NK-92 treated with Interleukin-12 subunit alpha and Interleukin-12 subunit beta, amount 100 ng/mL, for 24 hours (cell line): ENCODE measurements around the gene RPIA.
A peak's percentile ranks its signal among the peaks of the same experiment; 100 is the strongest.
"Not testable (repeated sequence)": the region's sequence is repeated elsewhere in the genome, so short reads cannot be mapped to it uniquely, and the experiment has no call there.

Experiments
- DNase-seq: peaks from one replicate; lab custom pipeline; 2025; lab: John Stamatoyannopoulos, UW

Gene RPIA

GRCh38 chr2:88691339-88692183, at the start of gene RPIA:
TSS of gene RPIA (plus strand) at chr2:88691673. CDS start at chr2:88691699, 26 bp downstream.
- peak; percentile 98 for DNase-seq

GRCh38 chr2:88642278-88642677, 49.2 kb upstream of the RPIA start:
- no peak for DNase-seq

GRCh38 chr2:88645291-88645882, 46.1 kb upstream of the RPIA start:
- DNase-seq: not testable (repeated sequence)

GRCh38 chr2:88651646-88652045, 39.8 kb upstream of the RPIA start:
- no peak for DNase-seq

- no peak for DNase-seq
Observed at GRCh38 chr2:88654714-88655113, 36.8 kb upstream of the RPIA start.

GRCh38 chr2:88656690-88657089, 34.8 kb upstream of the RPIA start:
- no peak for DNase-seq

GRCh38 chr2:88657131-88657530, 34.3 kb upstream of the RPIA start:
- DNase-seq: no peak

GRCh38 chr2:88658326-88658725, 33.1 kb upstream of the RPIA start:
- no peak for DNase-seq

GRCh38 chr2:88658881-88659537, 32.5 kb upstream of the RPIA start:
- no peak for DNase-seq

- DNase-seq: no peak
Observed at GRCh38 chr2:88659538-88659915, 31.9 kb upstream of the RPIA start.

GRCh38 chr2:88660622-88661021, 30.9 kb upstream of the RPIA start:
- DNase-seq: no peak

GRCh38 chr2:88666576-88666975, 24.9 kb upstream of the RPIA start:
- peak; percentile 31 for DNase-seq

GRCh38 chr2:88667219-88667618, 24.3 kb upstream of the RPIA start:
- no peak for DNase-seq

- DNase-seq: no peak
Observed at GRCh38 chr2:88668862-88669261, 22.6 kb upstream of the RPIA start.

GRCh38 chr2:88669482-88670214, 21.8 kb upstream of the RPIA start:
- peak; percentile 5 for DNase-seq

GRCh38 chr2:88671786-88672427, 19.6 kb upstream of the RPIA start:
- no peak for DNase-seq

- no peak for DNase-seq
Observed at GRCh38 chr2:88673363-88673762, 18.1 kb upstream of the RPIA start.

- DNase-seq: no peak
Observed at GRCh38 chr2:88680266-88680902, 11.1 kb upstream of the RPIA start.

- DNase-seq: no peak
Observed at GRCh38 chr2:88680916-88681315, 10.6 kb upstream of the RPIA start.

- DNase-seq: no peak
Observed at GRCh38 chr2:88683160-88684021, 8.1 kb upstream of the RPIA start.
